Spleen (tissue), 11 donors: Measurements from ENCODE around the gene CKAP2L. TPM values are rescaled to one million over a fixed set of nuclear protein-coding genes. Genes with fewer than 3 reads are reported as not detected.

Experiments used
- DNase-seq: peaks from one replicate; pipeline ENCODE4 v3.0.0-alpha.2; 2020
- H3K27ac ChIP-seq, 8 donors: fragments of 200-600 bp; sonication (generic) in 7 of 8; 1 replicate in 4 of 8; 2 replicates in 4 of 8; pipeline versions ENCODE4 v1.5.0 to v1.8.0; 2016 to 2021; ENCODE audit warnings: inconsistent platforms in 4 of 8, mild to moderate bottlenecking in 4 of 8, moderate library complexity in 1 of 8
- H3K27me3 ChIP-seq, 7 donors: fragments of 200-600 bp; sonication (generic) in 6 of 7; replicated peaks in 1 of 7; 1 replicate in 4 of 7; 2 replicates in 3 of 7; pipeline versions ENCODE4 v1.5.0 to v1.8.0; 2016 to 2021; ENCODE audit warnings: inconsistent platforms in 3 of 7, mild to moderate bottlenecking in 1 of 7
- H3K36me3 ChIP-seq, 6 donors: fragments of 200-600 bp; sonication (generic) in 5 of 6; 1 replicate in 4 of 6; 2 replicates in 2 of 6; pipeline versions ENCODE4 v1.5.0 to v1.8.0; 2016 to 2021; ENCODE audit warnings: inconsistent platforms in 2 of 6
- H3K4me1 ChIP-seq, 6 donors: fragments of 200-600 bp; sonication (generic) in 5 of 6; 1 replicate in 3 of 6; 2 replicates in 3 of 6; pipeline versions ENCODE4 v1.5.0 to v1.8.0; 2016 to 2021; ENCODE audit warnings: inconsistent platforms in 3 of 6
- H3K4me3 ChIP-seq, 8 donors: fragments of 200-600 bp; sonication (generic) in 7 of 8; 1 replicate in 4 of 8; 2 replicates in 4 of 8; pipeline versions ENCODE4 v1.5.0 to v1.8.0; 2016 to 2021; ENCODE audit warnings: inconsistent platforms in 4 of 8, mild to moderate bottlenecking in 4 of 8, moderate library complexity in 2 of 8
- H3K9me3 ChIP-seq, 8 donors: fragments of 200-600 bp; sonication (generic) in 7 of 8; 1 replicate in 4 of 8; 2 replicates in 4 of 8; pipeline versions ENCODE4 v1.5.0 to v1.8.0; 2016 to 2021; ENCODE audit warnings: inconsistent platforms in 4 of 8
- POLR2A ChIP-seq, 3 donors: fragments of 450-650 bp; IDR thresholded peaks; one replicate each; pipeline ENCODE4 v1.5.1; 2017; ENCODE audit warnings: antibody characterized with exemption in 3 of 3, mild to moderate bottlenecking in 1 of 3
- POLR2AphosphoS5 ChIP-seq, 3 donors: sonication (generic); formaldehyde crosslinking; IDR thresholded peaks; one replicate each; pipeline ENCODE4 v1.5.1; 2017; ENCODE audit warnings: antibody characterized with exemption in 3 of 3
- WGBS, 5 donors: extraction: QIAGEN DNeasy Blood & Tissue Kit in 3 of 5; methylation state at CpG; one replicate each; pipeline versions ENCODE4 v1.1.5 to v1.1.7; 2013 to 2018; 5-methylcytosine and 5-hydroxymethylcytosine counted together
- intact Hi-C: fragments of 100-400 bp; cut with DNase I; formaldehyde crosslinking; loops from one replicate; pipeline ENCODE4 v1.15.0; 2023; ENCODE audit warnings: low total_unique reads
- polyA plus RNA-seq, 3 donors: library from polyadenylated mRNA; stranded (reverse); fragments of 200-250 nt; gene quantifications; one replicate each; pipeline ENCODE4 v1.2.1, GENCODE V29; 2013
- total RNA-seq, 7 donors: library from RNA; depleted of rRNA in 3 of 7; stranded (reverse); fragments of >200 nt in 3 of 7; fragmentation: NEBNext Ultra II Directional in 4 of 7; extraction: Animal tissue kit (Norgen Biotek cat#: 25700) in 4 of 7; gene quantifications; one replicate each; pipeline versions ENCODE4 v1.1.0 to v1.2.1, GENCODE V29; 2016 to 2021
- TF ChIP-seq, protein P1 (sequence below), 11 experiments: fragments of 200-600 bp in 7 of 11; fragments of 450-650 bp in 4 of 11; sonication (generic) in 4 of 11; IDR thresholded peaks in 8 of 11; conservative IDR thresholded peaks in 3 of 11; 1 replicate in 7 of 11; 2 replicates in 4 of 11; pipeline versions ENCODE4 v1.4.0 to v1.8.0; 2016 to 2021; ENCODE audit warnings: antibody characterized with exemption in 11 of 11, inconsistent platforms in 4 of 11, mild to moderate bottlenecking in 1 of 11
- donor health status: healthy with polysubstance abuse.
- donor health status: DM: no; HTN: no; CAD: no; lungs with moderate emphysema.
- donor health status: DM: no; HTN: no; CAD: no.
- donor health status: Bipolar disorder and iron deficiency.
- donor health status: healthy.
- donor health status: DM: no; HTN: no; CAD: no.
- donor health status: DM: yes; HTN: yes; CAD: no.

The CKAP2L gene
- total and polyA plus RNA-seq, 10 donors = 0.20 to 3.5 (median 1.5) TPM

DNA sequence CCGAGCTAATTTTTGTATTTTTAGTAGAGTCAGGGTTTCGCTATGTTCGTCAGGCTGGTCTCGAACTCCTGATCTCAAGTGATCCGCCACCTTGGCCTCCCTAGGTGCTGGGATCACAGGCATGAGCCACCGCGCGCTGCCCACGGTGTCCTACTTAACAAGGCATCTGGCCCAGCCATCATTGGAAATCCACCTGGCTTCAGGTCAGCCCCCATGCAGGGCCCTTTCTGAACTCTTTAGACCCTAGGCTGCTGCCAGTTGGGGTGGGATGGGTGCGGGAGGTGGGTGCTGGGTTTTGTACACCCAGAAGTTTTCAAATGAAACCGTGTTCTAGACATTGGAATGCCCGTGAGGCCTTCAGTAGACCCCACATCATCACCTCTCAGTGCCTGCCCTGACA is 70.2 kb downstream of the CKAP2L start:
- H3K27ac ChIP-seq = no peak overlapping the region
- no peaks in the 10 kb centered on the region for H3K36me3 ChIP-seq
- H3K9me3 ChIP-seq = no peaks in the 10 kb centered on the region
- WGBS, 5 donors = 91 to 97% (median 96%) methylated on average over 12 of the region's 12 CpGs
- no peaks in the 10 kb centered on the region for H3K27me3 ChIP-seq
- H3K4me1 ChIP-seq = peaks cover 8 to 50% (median 33%) of the 10 kb centered on the region in 6 donors
- DNase-seq = no peak
- intact Hi-C loops = no loop called here
- H3K4me3 ChIP-seq = no peak overlapping the region
- TF ChIP-seq, protein P1, sequence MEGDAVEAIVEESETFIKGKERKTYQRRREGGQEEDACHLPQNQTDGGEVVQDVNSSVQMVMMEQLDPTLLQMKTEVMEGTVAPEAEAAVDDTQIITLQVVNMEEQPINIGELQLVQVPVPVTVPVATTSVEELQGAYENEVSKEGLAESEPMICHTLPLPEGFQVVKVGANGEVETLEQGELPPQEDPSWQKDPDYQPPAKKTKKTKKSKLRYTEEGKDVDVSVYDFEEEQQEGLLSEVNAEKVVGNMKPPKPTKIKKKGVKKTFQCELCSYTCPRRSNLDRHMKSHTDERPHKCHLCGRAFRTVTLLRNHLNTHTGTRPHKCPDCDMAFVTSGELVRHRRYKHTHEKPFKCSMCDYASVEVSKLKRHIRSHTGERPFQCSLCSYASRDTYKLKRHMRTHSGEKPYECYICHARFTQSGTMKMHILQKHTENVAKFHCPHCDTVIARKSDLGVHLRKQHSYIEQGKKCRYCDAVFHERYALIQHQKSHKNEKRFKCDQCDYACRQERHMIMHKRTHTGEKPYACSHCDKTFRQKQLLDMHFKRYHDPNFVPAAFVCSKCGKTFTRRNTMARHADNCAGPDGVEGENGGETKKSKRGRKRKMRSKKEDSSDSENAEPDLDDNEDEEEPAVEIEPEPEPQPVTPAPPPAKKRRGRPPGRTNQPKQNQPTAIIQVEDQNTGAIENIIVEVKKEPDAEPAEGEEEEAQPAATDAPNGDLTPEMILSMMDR (IDR thresholded peaks at IDR 0.05 in 8 of 11, conservative IDR thresholded peaks at IDR 0.05 in 3 of 11) = no peak
- TF ChIP-seq POLR2AphosphoS5 (IDR thresholded peaks at IDR 0.05) = no peak
- TF ChIP-seq POLR2A (IDR thresholded peaks at IDR 0.05) = no peak

DNA sequence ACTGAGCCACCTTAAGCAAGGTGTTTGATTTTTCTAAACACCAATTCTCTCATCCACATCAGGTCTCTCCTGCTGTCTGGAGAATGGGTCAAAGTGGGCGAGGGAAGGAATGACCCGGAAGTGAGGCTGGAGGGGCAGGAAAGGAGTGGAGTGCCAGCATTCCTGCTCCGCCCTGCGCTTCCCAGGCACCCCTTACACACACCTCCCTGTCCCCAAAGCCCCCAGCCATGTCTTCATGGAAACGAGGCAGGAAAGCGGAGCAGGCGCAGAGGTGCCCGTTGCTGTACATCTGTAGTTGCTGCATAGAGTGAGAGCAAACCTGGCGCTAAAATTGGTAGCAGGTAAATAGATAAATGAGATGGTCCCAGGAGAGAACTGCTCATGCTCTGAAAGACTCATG is 70.8 kb downstream of the CKAP2L start:
- intact Hi-C loops = no loop called here
- H3K27ac ChIP-seq = no peak overlapping the region
- H3K4me1 ChIP-seq = peaks cover 8 to 47% (median 28%) of the 10 kb centered on the region in 6 donors
- H3K36me3 ChIP-seq = no peaks in the 10 kb centered on the region
- H3K4me3 ChIP-seq = no peak overlapping the region
- H3K27me3 ChIP-seq = no peaks in the 10 kb centered on the region
- H3K9me3 ChIP-seq = no peaks in the 10 kb centered on the region
- 85 to 87% (median 86%) methylated on average over 9 of the region's 9 CpGs for WGBS, 5 donors
- TF ChIP-seq POLR2A (IDR thresholded peaks at IDR 0.05) (no peak), POLR2AphosphoS5 (IDR thresholded peaks at IDR 0.05) (no peak)
- TF ChIP-seq, protein P1 (IDR thresholded peaks at IDR 0.05 in 8 of 11, conservative IDR thresholded peaks at IDR 0.05 in 3 of 11) = no peak
- DNase-seq = no peak

DNA sequence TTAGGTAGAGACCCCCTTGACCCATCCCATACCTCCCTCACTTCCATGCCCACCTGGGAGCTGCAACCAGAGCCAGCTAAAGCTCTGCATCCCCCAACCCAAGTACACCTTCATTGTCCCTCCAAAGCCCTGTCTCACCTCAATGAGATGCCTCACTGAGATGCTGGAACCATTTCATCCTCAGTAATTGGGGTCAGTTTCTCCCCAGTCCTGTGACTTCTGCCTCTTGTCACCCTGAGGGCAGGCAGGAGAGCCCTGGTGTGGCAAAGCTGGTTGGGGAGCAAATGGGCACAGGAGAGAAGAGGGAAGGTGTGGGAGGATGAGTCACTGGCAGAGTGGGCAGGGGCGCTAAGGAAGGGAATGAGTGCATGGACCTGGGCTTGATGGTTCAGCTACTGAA is 71.5 kb downstream of the CKAP2L start:
- Histone ChIP-seq H3K36me3 (no peaks in the 10 kb centered on the region), H3K4me1 (peaks cover 8 to 45% (median 28%) of the 10 kb centered on the region in 6 donors), H3K9me3 (no peaks in the 10 kb centered on the region), H3K27ac (peak overlapping the region in 5 of 8 donors; percentile 56 to 80 (median 69)), H3K4me3 (no peak overlapping the region), H3K27me3 (no peaks in the 10 kb centered on the region)
- TF ChIP-seq, protein P1 (IDR thresholded peaks at IDR 0.05 in 8 of 11, conservative IDR thresholded peaks at IDR 0.05 in 3 of 11) = no peak
- TF ChIP-seq POLR2AphosphoS5 (IDR thresholded peaks at IDR 0.05) = no peak
- no peak for TF ChIP-seq POLR2A (IDR thresholded peaks at IDR 0.05)
- intact Hi-C loops = no loop called here
- no peak for DNase-seq
- 81 to 100% (median 94%) methylated on average over 1 of the region's 1 CpG for WGBS, 5 donors

DNA sequence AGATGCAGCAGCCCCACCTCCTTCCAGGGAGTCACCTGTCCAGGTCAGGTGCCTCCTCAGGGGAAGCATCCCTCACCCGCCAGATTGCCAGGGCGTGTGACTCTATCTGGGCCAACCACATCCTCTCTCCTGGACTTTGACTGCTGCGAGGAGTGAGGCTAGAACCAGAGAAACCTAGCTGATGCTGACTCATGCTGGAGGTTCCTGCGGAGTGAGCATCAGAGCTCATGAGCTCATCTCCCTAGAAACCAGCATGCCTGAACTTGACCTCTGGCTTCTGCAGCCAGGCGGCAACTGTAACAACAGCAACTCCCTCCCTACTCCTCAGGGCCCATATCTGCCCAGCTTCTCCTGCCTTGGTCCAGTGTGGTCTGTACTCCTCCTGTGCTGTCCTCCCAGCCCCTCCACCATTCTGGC is 71.9 kb downstream of the CKAP2L start:
- WGBS, 5 donors = 13 to 31% (median 18%) methylated on average over 5 of the region's 5 CpGs
- Histone ChIP-seq H3K27me3 (no peaks in the 10 kb centered on the region), H3K36me3 (no peaks in the 10 kb centered on the region), H3K4me3 (no peak overlapping the region), H3K9me3 (no peaks in the 10 kb centered on the region), H3K27ac (peak overlapping the region in 7 of 8 donors; percentile 20 to 80 (median 64)), H3K4me1 (peaks cover 8 to 45% (median 28%) of the 10 kb centered on the region in 6 donors)
- TF ChIP-seq POLR2A (IDR thresholded peaks at IDR 0.05) = no peak
- TF ChIP-seq, protein P1 (IDR thresholded peaks at IDR 0.05 in 8 of 11, conservative IDR thresholded peaks at IDR 0.05 in 3 of 11) = no peak
- peak; percentile 9 to 57 (median 55) for TF ChIP-seq POLR2AphosphoS5 (IDR thresholded peaks at IDR 0.05)
- intact Hi-C loops = no loop called here
- DNase-seq = no peak
